Nephron (organoid): ENCODE results near the gene USP15.

Experiments used
- H3K27ac Mint-ChIP-seq, 3 experiments: 2 replicates each; pipeline ENCODE4 v1.8.0; 2020; ENCODE audit warnings: mixed read lengths in 3 of 3, mild to moderate bottlenecking in 2 of 3, moderate library complexity in 1 of 3
- H3K27me3 Mint-ChIP-seq: 2 replicates; pipeline ENCODE4 v1.8.0; 2021; ENCODE audit warnings: low read depth, mild to moderate bottlenecking, moderate library complexity, mixed read lengths
- H3K36me3 Mint-ChIP-seq: 2 replicates; pipeline ENCODE4 v1.8.0; 2020; ENCODE audit warnings: low read depth, mixed read lengths
- H3K4me1 Mint-ChIP-seq: 2 replicates; pipeline ENCODE4 v1.8.0; 2020; ENCODE audit warnings: mixed read lengths
- H3K4me3 Mint-ChIP-seq, 3 experiments: 2 replicates each; pipeline ENCODE4 v1.8.0; 2020; ENCODE audit warnings: mild to moderate bottlenecking in 3 of 3, mixed read lengths in 3 of 3, moderate library complexity in 2 of 3
- H3K9me3 Mint-ChIP-seq: 2 replicates; pipeline ENCODE4 v1.8.0; 2020; ENCODE audit warnings: mixed read lengths
- CTCF ChIP-seq, 3 experiments: fragments of 200-600 bp; sonication (generic); IDR thresholded peaks; one replicate each; pipeline ENCODE4 v1.5.0; 2021; ENCODE audit warnings: antibody characterized with exemption in 3 of 3; ENCODE audit not compliant: unreplicated experiment in 3 of 3

Gene USP15

GRCh38 chr12:62285284-62285683 is 25.1 kb downstream of the USP15 start:
- Mint-ChIP-seq H3K4me1 (peaks cover 6% of the 10 kb centered on the region), H3K36me3 (peaks cover 41% of the 10 kb centered on the region), H3K4me3 (no peak overlapping the region), H3K27ac (no peak overlapping the region), H3K9me3 (peaks cover 36% of the 10 kb centered on the region), H3K27me3 (no peaks in the 10 kb centered on the region)
- no peak for TF ChIP-seq CTCF (IDR thresholded peaks at IDR 0.05; ENCODE audit: unreplicated experiment in 3 of 3)

GRCh38 chr12:62288328-62288727 is 28.1 kb downstream of the USP15 start:
- Mint-ChIP-seq H3K4me1 (no peaks in the 10 kb centered on the region), H3K4me3 (no peak overlapping the region), H3K9me3 (peaks cover 46% of the 10 kb centered on the region), H3K27me3 (no peaks in the 10 kb centered on the region), H3K36me3 (peaks cover 56% of the 10 kb centered on the region), H3K27ac (no peak overlapping the region)
- no peak for TF ChIP-seq CTCF (IDR thresholded peaks at IDR 0.05; ENCODE audit: unreplicated experiment in 3 of 3)

- no peak overlapping the region for H3K4me3 Mint-ChIP-seq
- peaks cover 68% of the 10 kb centered on the region for H3K36me3 Mint-ChIP-seq
- no peaks in the 10 kb centered on the region for H3K27me3 Mint-ChIP-seq
- H3K9me3 Mint-ChIP-seq: peaks cover 44% of the 10 kb centered on the region
- no peak for TF ChIP-seq CTCF (IDR thresholded peaks at IDR 0.05; ENCODE audit: unreplicated experiment in 3 of 3)
- H3K4me1 Mint-ChIP-seq: no peaks in the 10 kb centered on the region
- H3K27ac Mint-ChIP-seq: no peak overlapping the region
These were observed 30.6 kb downstream of the USP15 start for GRCh38 chr12:62290846-62291245.

GRCh38 chr12:62291864-62292760 is 31.9 kb downstream of the USP15 start:
- Mint-ChIP-seq H3K27me3 (no peaks in the 10 kb centered on the region), H3K36me3 (peaks cover 70% of the 10 kb centered on the region), H3K4me3 (no peak overlapping the region), H3K4me1 (no peaks in the 10 kb centered on the region), H3K27ac (no peak overlapping the region), H3K9me3 (peaks cover 38% of the 10 kb centered on the region)
- TF ChIP-seq CTCF (IDR thresholded peaks at IDR 0.05; ENCODE audit: unreplicated experiment in 3 of 3): no peak

GRCh38 chr12:62292761-62293344 is 32.6 kb downstream of the USP15 start:
- H3K27me3 Mint-ChIP-seq: no peaks in the 10 kb centered on the region
- H3K27ac Mint-ChIP-seq: no peak overlapping the region
- H3K9me3 Mint-ChIP-seq: peaks cover 34% of the 10 kb centered on the region
- no peak overlapping the region for H3K4me3 Mint-ChIP-seq
- H3K4me1 Mint-ChIP-seq: no peaks in the 10 kb centered on the region
- no peak for TF ChIP-seq CTCF (IDR thresholded peaks at IDR 0.05; ENCODE audit: unreplicated experiment in 3 of 3)
- peaks cover 71% of the 10 kb centered on the region for H3K36me3 Mint-ChIP-seq
